Measurements from ENCODE around the gene RAD52.

The RAD52 gene

DNA sequence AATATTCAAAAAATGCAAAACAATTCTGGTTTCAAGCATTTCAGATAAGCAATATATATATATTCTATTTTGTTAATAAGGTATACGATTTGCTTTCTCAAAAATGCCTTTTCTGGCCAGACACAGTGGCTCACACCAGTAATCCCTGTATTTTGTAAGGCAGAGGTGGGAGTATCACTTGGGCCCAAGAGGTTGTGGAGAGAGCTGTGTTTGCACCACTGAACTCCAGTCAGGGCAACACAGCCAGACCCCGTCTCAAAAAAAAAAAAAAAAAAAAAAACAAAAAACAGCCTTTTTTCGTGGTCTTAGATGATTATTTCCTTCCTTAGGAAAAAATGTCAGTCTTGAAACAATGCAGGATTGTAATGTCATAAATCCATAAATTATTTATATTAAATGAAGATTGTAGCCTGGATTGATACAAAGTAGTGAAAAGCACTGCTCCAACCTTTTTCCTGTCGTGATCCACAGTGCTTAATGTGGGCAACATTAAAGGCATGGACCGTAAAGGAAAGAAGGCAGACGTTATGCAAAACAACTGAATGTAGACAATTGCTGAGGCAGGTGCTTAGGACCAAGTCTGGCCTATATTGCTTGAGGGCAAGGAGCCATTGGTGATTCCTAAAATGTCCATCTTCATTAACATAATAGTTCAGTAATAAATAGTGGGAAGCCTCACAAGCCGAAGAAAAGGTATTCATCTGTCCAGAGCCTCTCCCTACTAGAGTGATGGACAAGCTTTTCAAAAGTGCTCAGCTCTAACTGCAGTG lies 36.8 kb downstream of the RAD52 start:
- DNase-seq: no peak

DNA sequence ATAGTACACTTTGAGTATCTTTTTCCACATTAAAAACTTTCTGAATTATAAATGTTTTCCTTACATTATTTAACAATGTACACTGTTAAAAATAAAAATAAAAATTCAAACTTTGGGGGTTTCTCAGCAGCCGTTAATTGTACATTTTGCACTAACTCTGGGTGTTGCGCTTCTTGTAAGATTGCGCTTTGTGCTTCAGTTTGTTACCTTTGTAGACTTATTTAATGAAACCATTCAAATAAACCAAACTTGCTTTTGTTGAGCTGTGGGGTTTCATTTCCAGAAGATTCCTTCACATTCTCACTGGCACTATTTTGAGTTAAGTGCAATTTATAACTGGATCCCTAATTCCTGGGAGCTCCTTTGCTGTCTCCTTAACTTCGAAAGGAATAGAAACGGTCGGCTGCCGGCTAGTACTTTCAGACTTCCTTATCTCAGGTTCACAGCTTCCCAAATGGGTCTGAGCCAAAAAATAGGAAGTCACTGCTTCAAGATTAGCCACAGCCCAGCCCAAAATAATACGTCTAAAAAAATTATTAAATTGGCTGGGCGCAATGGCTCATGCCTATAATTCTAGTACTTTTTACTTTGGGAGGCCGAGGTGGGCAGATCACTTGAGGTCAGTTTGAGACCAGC lies 38.2 kb downstream of the RAD52 start:
- no peak for DNase-seq

DNA sequence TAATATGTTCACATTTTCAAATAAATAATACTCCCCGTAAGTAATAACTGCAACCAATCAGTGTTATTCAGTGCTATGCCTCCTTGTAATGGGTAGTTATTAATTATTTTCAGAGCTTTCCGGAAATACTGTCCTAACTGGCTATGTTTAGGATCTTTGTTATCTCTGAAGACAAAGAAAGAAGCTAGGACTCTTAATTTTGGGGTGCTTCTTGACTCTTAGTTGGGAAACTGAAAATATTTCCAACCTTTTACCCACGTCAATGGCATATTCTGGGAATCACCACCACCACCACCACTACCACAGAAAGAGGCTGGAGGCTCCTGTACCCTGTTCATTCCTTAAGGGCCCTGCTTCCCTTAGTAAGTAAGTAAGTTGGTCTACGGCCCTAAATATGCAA lies 39.1 kb downstream of the RAD52 start:
- DNase-seq: no peak

DNA sequence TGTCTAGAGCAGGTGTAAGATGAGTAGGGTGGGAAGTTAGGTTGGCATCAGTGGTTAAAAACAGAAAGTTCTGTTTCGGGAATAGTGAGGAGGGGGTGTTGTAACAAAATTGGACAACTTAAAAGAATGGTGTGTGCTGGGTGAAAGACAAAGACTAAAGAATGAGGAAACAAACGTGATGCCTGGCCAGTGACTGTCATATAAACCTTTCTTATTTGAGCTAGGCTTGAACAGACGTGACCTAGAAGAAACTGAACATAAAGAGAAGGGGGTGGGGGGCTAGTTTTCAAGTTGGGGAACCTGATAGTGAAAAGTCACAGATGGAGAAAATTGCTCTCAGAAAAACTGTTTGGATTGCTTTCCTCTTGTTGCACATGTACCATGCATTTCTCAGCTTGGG lies 39.6 kb downstream of the RAD52 start:
- DNase-seq: no peak

DNA sequence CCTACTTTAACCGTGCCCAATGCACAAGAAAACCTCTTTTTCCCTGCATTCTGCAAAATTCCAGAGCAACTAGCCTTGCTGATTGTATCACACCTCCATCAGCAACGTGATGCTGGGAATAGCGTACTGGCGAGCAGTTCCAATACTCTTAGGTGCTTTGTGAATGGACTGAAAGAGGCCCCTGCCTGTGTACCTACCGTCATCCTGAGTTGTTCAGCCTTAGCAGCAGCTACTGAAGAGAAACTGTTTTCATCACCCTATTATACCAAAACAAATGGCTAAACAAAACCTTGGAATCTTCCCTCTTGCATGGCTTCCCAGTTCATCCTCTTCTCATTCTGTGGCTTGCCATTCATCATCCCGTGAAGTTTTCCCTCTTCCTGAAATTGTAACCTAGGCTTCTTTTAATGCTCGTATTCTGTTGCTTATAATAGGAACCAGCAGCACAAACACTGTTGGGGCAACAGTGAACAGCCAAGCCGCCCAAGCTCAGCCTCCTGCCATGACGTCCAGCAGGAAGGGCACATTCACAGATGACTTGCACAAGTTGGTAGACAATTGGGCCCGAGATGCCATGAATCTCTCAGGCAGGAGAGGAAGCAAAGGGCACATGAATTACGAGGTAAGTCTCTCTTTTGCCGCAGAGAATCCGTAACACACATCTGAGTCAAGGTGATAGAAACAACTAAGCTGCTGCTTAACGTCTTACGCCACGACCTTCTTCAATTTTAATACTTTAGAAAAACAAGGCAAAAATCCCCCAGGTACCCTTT lies 41.9 kb downstream of the RAD52 start:
- no peak for DNase-seq

DNA sequence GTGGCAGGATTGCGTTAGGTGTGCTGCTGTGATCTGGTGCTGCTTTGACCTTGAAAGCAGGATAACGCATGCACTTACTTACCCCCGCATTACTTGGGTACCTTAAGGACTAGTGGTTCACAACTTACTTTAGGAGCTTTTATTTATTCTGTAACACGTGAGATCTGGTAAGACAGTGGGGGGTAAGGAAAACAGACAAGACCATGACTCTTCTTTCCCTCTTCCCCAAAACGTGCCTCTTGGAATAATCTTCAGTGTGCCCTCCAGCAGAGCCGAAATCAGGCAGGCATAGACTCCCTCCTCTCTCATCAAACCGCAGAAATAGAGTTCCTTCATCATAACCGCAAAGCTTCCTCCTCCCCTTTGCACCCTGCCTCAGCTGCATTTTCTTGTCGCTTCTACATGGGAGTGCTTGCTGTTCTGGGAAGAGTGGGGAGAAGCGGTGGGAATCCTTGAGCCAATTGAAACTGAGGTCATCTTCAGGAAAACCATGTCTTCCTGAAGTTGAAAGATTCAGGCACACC lies 43.4 kb downstream of the RAD52 start:
- no peak for DNase-seq

DNA sequence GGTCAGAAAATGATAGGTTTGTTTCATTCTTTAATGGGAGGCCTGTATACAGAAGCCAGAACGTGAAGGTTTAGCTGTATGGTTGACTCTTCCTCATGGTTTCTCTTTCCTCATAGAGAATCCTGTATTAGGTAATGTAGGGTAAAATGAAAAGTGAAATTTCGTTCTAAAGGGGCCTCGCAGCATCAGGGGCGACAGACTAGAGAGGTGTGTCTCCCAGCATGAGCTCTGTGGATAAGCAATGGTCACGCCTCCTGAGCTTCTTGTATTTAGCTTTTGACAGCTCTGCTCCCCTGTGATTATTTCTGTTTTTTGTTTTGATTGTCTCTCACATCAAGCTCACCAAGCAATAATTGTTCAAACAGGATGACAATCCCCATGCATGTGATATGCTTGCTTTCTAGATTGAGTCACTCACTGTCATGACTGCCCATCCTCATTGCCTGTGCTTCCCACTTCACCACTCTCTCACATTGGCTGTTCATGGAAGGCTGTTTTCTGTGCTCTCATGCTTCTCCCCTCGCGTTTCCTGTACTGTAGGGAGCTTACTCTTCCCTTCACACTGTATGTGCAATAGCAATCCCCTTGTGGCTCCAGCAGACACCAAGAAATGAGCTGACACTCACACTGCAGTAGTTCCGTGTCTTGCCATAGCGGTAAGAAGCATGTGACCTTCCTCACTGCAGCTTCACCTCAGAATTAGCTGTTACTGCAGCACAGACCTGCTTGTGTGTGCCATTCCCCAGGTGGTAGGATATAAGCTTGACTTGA lies 44.0 kb downstream of the RAD52 start:
- no peak for DNase-seq

DNA sequence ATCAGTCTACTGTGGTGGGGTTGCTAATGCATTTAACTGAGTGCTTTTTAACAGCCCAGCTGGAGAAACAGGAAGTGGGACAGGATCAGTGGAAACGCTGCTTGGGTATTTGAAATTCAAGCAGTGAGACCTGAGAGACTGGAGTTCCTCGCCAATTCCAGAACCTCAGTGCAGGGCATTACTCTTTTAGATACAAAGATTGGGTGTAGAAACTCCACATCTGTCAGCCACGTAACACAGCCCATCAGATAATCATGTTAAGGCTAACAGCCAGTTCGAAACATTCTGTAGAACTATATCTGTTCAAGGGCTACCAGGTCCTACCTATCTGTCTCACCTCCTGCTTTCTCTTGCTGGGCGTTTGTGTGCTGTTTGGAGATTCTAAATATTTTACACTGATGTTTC lies 45.5 kb downstream of the RAD52 start:
- no peak for DNase-seq

DNA sequence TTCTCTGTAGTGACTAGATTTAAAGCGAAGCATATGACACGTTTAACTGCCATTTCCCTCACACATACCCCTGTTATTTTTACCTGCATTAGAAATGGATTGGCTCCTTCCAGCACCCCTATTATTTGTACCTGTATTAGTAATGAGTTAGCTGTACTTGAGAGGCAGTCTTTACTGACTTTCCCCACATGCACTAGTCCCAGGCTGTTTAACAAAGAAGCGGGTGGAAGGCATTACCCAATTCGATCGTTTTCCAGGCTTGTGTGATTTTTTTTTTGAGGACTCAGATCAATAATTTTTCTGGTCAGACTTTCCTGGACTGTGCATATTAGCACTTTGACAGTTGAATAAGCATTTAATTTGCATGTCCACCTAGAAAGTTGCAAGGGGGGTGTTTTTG lies 46.4 kb downstream of the RAD52 start:
- DNase-seq: no peak

DNA sequence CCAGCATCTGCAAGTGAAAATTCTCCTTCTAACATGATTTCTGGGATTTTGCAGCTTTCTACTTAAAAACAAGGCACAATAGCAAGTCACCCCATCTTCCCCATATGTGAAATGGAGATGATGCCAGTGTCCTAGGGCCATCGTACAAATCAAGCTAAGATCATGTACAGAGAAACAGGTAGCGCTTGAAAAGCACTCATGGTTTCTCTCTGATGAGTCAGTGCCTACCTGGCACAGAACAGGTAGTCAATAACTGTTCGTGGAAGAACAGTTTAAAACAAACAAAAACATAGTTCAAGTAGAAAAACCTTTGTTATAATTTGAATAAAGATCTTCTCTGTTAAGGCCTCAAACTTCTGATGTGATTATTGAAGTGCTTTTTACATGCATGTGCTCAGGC lies 46.9 kb downstream of the RAD52 start:
- DNase-seq: no peak

DNA sequence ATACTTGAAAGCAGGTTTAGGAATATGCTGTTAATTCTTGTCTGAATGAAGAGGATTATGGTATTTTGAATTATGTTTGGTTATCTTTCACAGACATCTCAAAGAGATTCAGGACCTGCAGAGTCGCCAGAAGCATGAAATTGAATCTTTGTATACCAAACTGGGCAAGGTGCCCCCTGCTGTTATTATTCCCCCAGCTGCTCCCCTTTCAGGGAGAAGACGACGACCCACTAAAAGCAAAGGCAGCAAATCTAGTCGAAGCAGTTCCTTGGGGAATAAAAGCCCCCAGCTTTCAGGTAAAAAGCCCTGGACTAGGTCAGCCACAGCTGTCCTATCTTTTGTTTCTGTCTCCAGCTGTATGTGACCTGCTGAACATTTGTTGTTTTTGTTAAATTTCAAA lies 52.1 kb downstream of the RAD52 start:
- DNase-seq: no peak

DNA sequence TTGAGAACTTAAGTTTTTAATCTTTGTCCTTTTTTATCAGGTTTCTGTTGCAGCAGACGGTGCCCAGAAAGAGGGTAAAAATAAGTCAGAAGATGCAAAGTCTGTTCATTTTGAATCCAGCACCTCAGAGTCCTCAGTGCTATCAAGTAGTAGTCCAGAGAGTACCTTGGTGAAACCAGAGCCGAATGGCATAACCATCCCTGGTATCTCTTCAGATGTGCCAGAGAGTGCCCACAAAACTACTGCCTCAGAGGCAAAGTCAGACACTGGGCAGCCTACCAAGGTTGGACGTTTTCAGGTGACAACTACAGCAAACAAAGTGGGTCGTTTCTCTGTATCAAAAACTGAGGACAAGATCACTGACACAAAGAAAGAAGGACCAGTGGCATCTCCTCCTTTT lies 53.5 kb downstream of the RAD52 start:
- no peak for DNase-seq

DNA sequence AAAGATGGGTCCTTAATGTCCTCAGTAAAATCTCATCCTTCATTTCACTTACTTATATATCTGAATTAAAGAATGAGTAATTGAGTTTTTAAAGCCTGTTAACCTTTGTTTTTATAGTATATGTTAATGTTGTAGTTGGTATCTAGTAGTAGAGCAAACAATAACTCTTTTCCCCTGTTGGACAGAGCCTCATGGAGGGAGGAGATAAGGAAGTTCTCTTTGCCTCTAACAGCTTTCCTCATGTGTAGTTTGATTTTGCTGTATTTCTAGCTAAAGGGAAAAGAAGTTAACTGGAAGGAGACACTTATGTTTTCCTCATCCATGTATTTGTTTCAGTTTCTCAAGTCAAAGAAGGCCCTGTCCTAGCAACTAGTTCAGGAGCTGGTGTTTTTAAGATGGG lies 55.3 kb downstream of the RAD52 start:
- no peak for DNase-seq

DNA sequence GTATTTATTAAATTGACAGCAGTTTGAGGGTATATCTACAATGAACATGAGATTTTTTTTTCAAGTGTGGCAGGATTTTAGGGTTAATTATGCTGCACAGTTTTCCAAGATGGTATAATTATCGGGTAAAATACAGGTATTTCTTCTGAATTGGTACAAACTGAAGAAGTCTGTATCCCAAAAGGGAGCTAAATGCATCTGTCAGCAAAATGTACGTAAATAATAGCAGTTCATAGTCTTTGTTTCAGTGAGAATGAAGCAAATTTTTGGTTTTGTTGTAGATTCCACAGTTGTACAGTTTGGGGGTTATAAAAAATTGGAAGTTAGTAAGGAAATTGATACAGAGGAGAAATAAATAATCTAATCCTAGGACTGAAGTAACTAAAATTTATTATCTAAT lies 63.3 kb downstream of the RAD52 start:
- no peak for DNase-seq

DNA sequence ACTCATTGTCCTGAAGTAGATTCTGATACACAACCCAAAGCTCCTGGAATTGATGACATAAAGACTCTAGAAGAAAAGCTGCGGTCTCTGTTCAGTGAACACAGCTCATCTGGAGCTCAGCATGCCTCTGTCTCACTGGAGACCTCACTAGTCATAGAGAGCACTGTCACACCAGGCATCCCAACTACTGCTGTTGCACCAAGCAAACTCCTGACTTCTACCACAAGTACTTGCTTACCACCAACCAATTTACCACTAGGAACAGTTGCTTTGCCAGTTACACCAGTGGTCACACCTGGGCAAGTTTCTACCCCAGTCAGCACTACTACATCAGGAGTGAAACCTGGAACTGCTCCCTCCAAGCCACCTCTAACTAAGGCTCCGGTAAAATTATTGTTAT lies 63.8 kb downstream of the RAD52 start:
- no peak for DNase-seq

DNA sequence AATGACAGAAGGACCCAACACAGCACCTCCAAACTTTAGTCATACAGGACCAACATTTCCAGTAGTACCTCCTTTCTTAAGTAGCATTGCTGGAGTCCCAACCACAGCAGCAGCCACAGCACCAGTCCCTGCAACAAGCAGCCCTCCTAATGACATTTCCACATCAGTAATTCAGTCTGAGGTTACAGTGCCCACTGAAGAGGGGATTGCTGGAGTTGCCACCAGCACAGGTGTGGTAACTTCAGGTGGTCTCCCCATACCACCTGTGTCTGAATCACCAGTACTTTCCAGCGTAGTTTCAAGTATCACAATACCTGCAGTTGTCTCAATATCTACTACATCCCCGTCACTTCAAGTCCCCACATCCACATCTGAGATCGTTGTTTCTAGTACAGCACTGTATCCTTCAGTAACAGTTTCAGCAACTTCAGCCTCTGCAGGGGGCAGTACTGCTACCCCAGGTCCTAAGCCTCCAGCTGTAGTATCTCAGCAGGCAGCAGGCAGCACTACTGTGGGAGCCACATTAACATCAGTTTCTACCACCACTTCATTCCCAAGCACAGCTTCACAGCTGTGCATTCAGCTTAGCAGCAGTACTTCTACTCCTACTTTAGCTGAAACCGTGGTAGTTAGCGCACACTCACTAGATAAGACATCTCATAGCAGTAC lies 64.6 kb downstream of the RAD52 start:
- no peak for DNase-seq

DNA sequence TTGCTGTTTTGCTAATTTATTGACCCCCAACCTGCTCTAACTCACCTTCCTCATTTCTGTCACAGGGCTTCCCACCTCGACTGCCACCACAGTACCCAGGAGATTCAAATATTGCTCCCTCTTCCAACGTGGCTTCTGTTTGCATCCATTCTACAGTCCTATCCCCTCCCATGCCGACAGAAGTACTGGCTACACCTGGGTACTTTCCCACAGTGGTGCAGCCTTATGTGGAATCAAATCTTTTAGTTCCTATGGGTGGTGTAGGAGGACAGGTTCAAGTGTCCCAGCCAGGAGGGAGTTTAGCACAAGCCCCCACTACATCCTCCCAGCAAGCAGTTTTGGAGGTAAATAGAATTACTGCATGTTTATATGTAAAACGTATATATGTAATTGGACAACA lies 68.8 kb downstream of the RAD52 start:
- DNase-seq: no peak

DNA sequence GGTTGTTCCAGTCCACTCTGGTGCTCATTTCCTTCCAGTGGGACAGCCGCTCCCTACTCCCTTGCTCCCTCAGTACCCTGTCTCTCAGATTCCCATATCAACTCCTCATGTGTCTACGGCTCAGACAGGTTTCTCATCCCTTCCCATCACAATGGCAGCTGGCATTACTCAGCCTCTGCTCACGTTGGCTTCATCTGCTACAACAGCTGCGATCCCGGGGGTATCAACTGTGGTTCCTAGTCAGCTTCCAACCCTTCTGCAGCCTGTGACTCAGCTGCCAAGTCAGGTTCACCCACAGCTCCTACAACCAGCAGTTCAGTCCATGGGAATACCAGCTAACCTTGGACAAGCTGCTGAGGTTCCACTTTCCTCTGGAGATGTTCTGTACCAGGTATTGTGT lies 69.9 kb downstream of the RAD52 start:
- DNase-seq: no peak

DNA sequence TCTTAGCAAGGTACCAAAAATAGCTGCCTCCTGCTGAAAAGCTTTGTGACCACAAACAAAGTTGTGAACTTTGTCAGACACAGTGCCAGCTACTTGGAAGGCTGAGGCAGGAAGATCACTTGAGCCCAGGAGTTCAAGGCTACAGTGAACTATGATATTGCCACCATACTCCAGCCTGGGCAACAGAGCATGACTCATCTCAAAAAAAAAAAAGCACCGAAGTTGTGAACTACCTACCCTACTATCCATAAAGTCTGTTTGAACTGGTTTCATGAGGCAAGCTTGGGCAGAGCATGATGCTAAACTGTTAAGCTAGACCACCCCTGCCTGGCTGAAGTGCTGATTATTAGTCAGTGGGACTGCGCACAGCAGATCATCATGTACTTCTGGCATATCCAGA lies 75.5 kb downstream of the RAD52 start:
- no peak for DNase-seq

DNA sequence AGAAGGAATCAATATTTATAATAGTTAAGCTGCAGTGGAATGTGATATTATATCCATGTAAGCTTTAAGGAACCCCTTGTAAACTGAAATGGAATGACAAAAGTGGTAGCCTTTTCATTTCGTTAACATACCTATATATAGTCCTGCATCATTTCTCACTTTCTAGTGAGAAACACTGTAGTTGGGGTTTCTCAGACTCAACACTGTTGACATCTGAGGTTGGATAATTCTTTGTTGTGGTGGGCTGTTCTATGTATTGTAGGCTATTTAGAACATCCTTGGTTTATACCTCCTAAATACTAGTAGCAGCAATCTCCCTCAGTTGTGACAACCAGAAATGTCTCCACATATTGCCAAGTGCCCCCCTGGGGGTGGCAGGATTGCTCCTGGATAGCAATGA lies 79.1 kb downstream of the RAD52 start:
- no peak for DNase-seq

DNA sequence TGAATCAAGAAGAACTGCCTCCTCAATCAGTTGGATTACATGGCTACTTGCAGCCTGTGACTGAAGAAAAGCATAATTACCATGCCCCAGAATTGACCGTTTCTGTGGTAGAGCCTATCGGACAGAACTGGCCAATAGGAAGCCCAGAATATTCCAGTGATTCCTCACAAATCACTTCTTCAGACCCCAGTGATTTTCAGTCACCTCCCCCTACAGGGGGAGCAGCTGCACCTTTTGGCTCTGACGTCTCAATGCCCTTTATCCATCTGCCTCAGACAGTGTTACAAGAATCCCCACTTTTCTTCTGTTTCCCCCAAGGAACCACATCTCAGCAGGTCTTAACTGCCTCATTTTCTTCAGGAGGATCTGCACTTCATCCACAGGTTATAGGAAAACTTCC lies 80.8 kb downstream of the RAD52 start:
- no peak for DNase-seq

DNA sequence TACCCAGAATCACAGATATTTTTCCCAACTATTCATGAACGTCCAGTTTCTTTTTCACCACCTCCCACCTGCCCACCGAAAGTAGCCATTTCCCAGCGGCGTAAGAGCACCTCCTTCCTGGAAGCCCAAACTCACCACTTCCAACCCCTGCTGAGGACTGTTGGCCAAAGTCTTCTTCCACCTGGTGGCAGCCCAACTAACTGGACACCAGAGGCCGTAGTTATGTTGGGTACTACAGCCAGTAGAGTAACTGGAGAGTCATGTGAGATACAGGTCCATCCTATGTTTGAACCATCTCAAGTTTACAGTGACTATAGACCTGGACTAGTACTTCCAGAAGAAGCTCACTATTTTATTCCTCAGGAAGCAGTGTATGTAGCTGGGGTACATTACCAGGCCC lies 81.6 kb downstream of the RAD52 start:
- no peak for DNase-seq

DNA sequence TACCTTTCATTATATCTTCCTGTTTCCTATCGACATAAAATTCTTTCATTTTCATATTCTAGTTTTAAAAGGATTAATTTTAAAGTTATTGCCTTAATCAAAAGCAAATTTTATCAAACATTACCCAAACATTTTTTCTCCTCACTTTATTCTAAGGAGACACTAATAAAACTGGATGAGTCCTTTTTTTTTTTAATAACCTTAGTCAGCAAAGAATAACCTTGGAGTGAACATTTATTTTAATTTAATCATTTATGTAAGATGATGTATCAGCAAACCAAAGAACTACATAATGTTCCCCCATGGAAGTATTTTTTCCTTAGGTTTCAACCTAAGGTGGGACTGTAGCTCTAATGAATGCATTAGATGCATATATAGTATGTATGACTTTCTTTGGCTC lies 83.9 kb downstream of the RAD52 start:
- DNase-seq: no peak

Data from activated CD4-positive, CD25-positive, alpha-beta regulatory T cell treated with anti-CD3 and anti-CD28 coated beads, Interleukin-2, amount 50 U/mL, for 72 hours (primary cell).